ENCODE data around the gene GRPEL1. TPM values are rescaled to one million over a fixed set of nuclear protein-coding genes. Genes with fewer than 3 reads are reported as not detected.

GRPEL1 gene
- total and polyA plus RNA-seq, 2 experiments from 2014 or later, result 27.4 to 112 TPM

GRCh38 chr4:7111441-7111840 lies 43.6 kb upstream of the GRPEL1 start:
- H4K20me1 ChIP-seq (replicated peaks; ENCODE audit: insufficient read depth), result no peaks in the 10 kb centered on the region
- H3K27me3 ChIP-seq (ENCODE audit: insufficient read depth), result no peaks in the 10 kb centered on the region
- no peaks in the 10 kb centered on the region for H3K4me1 ChIP-seq (ENCODE audit: insufficient read depth)
- DNase-seq (ENCODE audit: low spot score), result no peak
- no peak overlapping the region for H3K4me3 ChIP-seq
- TF ChIP-seq, protein P1, sequence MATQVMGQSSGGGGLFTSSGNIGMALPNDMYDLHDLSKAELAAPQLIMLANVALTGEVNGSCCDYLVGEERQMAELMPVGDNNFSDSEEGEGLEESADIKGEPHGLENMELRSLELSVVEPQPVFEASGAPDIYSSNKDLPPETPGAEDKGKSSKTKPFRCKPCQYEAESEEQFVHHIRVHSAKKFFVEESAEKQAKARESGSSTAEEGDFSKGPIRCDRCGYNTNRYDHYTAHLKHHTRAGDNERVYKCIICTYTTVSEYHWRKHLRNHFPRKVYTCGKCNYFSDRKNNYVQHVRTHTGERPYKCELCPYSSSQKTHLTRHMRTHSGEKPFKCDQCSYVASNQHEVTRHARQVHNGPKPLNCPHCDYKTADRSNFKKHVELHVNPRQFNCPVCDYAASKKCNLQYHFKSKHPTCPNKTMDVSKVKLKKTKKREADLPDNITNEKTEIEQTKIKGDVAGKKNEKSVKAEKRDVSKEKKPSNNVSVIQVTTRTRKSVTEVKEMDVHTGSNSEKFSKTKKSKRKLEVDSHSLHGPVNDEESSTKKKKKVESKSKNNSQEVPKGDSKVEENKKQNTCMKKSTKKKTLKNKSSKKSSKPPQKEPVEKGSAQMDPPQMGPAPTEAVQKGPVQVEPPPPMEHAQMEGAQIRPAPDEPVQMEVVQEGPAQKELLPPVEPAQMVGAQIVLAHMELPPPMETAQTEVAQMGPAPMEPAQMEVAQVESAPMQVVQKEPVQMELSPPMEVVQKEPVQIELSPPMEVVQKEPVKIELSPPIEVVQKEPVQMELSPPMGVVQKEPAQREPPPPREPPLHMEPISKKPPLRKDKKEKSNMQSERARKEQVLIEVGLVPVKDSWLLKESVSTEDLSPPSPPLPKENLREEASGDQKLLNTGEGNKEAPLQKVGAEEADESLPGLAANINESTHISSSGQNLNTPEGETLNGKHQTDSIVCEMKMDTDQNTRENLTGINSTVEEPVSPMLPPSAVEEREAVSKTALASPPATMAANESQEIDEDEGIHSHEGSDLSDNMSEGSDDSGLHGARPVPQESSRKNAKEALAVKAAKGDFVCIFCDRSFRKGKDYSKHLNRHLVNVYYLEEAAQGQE (IDR thresholded peaks at IDR 0.05; ENCODE audit: unreplicated experiment), result no peak
- TF ChIP-seq ZNF331 (CRISPR knock-in tag; IDR thresholded peaks at IDR 0.05; ENCODE audit: low read depth) (no peak), STAT1 (IDR thresholded peaks at IDR 0.05; ENCODE audit: unreplicated experiment) (no peak), NANOG (IDR thresholded peaks at IDR 0.05; ENCODE audit: borderline replicate concordance) (no peak), CTCF (conservative IDR thresholded peaks at IDR 0.05; ENCODE audit: low read depth in 2 of 2) (no peak), ZNF114 (CRISPR knock-in tag; IDR thresholded peaks at IDR 0.05) (no peak), ETS1 (IDR thresholded peaks at IDR 0.05) (no peak), JUNB (IDR thresholded peaks at IDR 0.05; ENCODE audit: unreplicated experiment) (no peak), POLR2AphosphoS5 (IDR thresholded peaks at IDR 0.05; ENCODE audit: low read depth) (no peak), CREB1 (CRISPR knock-in tag; IDR thresholded peaks at IDR 0.05; ENCODE audit: low read depth) (no peak)
- H3K4me1 Mint-ChIP-seq, result peaks cover 5% of the 10 kb centered on the region; the same call in 2 of the 3 replicates
- no peaks in the 10 kb centered on the region for H3K36me3 ChIP-seq (ENCODE audit: insufficient read depth)
- H3K27ac Mint-ChIP-seq, result no peak overlapping the region
- peaks cover 3% of the 10 kb centered on the region; the same call in 1 of the 3 replicates for H3K36me3 Mint-ChIP-seq (ENCODE audit: low read depth)
- no peaks in the 10 kb centered on the region; the same call in none of the 3 replicates for H3K9me3 Mint-ChIP-seq
- ATAC-seq, result no peak
- no peaks in the 10 kb centered on the region for H3F3A ChIP-seq (replicated peaks; ENCODE audit: low read depth)
- no peak overlapping the region for H2AFZ ChIP-seq
- peaks cover 5% of the 10 kb centered on the region for H3K27me3 Mint-ChIP-seq (ENCODE audit: insufficient read depth, low read depth, poor library complexity)
- H3K79me2 ChIP-seq (replicated peaks; ENCODE audit: insufficient read depth), result no peaks in the 10 kb centered on the region
- H3K9me2 ChIP-seq (ENCODE audit: insufficient read depth), result no peaks in the 10 kb centered on the region
- no peak overlapping the region for H3K4me2 ChIP-seq
- no peak overlapping the region for H3K27ac ChIP-seq (ENCODE audit: low read depth)
- H3K4me3 Mint-ChIP-seq, result no peak overlapping the region
